ENCODE measurements around the gene ATG2A. TPM values are rescaled to one million over a fixed set of nuclear protein-coding genes. Genes with fewer than 3 reads are reported as not detected.

ATG2A gene
- total RNA-seq, 2 donors from 2014 or later = 30.6 to 32.8 TPM

DNA sequence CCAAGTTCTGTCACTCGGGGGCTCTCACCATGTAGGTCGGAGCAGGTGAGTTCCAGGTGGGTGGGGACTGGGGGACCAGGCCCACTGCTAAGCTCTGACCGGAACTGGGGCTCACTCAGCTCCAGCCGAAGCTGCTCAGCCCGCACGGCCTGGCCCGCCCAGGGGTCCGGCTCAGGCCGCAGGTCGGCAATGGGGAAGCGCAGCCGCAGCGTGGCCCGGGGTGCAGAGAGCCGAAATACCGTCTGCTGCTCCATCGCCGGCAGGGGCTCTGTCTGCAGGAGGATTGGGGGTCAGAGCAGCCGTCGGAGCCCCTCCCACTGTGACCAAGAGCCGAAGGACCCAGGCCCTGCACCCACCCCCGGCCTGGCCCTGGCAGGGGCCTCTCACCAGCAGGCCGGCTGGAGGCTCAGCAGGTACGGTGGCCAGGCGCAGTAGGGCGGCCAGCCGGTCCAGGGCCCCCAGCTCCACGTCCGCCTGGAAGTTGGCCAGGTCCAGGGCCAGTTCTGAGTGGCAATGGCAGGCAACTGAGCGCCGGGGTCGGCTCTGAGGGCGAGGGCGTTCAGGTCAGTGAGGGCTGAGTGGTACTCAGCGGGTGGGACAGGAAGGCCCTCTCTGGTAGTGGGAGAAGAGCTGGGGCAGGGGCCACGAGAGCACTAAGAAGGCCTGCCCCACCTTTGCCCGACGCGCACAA is 7.2 kb downstream of the ATG2A start:
- no peak for DNase-seq
- Histone ChIP-seq H3K27ac (no peak overlapping the region), H3K27me3 (no peaks in the 10 kb centered on the region), H3K36me3 (peaks cover 8% of the 10 kb centered on the region), H3K4me1 (no peaks in the 10 kb centered on the region), H3K4me3 (no peak overlapping the region), H3K9ac (ENCODE audit: low read depth in 2 of 2, low read length in 2 of 2) (no peak overlapping the region), H3K9me3 (no peaks in the 10 kb centered on the region)
- TF ChIP-seq, protein P1, sequence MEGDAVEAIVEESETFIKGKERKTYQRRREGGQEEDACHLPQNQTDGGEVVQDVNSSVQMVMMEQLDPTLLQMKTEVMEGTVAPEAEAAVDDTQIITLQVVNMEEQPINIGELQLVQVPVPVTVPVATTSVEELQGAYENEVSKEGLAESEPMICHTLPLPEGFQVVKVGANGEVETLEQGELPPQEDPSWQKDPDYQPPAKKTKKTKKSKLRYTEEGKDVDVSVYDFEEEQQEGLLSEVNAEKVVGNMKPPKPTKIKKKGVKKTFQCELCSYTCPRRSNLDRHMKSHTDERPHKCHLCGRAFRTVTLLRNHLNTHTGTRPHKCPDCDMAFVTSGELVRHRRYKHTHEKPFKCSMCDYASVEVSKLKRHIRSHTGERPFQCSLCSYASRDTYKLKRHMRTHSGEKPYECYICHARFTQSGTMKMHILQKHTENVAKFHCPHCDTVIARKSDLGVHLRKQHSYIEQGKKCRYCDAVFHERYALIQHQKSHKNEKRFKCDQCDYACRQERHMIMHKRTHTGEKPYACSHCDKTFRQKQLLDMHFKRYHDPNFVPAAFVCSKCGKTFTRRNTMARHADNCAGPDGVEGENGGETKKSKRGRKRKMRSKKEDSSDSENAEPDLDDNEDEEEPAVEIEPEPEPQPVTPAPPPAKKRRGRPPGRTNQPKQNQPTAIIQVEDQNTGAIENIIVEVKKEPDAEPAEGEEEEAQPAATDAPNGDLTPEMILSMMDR (IDR thresholded peaks at IDR 0.05) = no peak
- intact Hi-C loops (cut with DNase I) = no loop called here

DNA sequence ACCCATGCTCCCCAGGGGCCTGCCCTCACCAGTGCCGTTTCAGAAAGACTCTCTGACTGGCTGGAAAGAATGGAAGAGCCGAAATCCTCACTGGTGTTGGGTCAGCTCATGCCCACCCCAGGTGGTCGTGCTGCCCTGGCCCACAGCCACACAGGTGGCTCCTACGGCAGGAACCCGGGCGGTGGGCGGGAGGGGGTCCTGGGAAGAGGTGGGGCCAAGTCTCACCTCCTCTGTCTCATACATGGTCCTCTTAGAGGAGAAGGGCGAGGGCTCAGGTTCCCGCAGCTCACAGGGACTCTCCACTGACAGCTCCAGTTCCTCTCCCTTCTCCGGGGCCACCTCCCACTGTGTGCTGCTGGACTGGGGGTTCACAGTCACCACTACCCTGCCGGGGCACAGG is 8.2 kb downstream of the ATG2A start:
- H3K27ac ChIP-seq = no peak overlapping the region
- TF ChIP-seq, protein P1 (IDR thresholded peaks at IDR 0.05) = no peak
- DNase-seq = no peak

DNA sequence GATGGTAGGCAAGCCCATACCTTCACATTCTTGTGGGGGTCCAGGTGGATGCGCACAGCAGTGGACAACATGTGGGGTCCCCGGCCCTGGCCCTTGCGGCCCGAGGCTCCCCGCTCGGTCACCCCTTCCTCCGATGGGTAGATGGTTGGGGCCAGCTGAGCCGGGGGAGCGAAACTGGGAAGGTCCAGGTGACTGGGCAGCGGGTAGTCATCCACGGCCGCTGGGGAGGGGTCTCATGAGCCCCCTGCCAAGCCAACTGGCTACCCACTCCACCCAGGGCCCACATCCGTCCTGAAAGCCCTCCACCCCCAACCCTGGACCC is 10.7 kb downstream of the ATG2A start:
- Histone ChIP-seq H3K27ac (no peak overlapping the region), H3K27me3 (no peaks in the 10 kb centered on the region), H3K36me3 (peaks cover 9% of the 10 kb centered on the region), H3K9me3 (no peaks in the 10 kb centered on the region), H3K4me1 (no peaks in the 10 kb centered on the region), H3K4me3 (no peak overlapping the region), H3K9ac (ENCODE audit: low read depth in 2 of 2, low read length in 2 of 2) (no peak overlapping the region)
- no peak for DNase-seq
- TF ChIP-seq, protein P1 (IDR thresholded peaks at IDR 0.05) = no peak
- intact Hi-C loops (cut with DNase I) = no loop called here

More for the DNA sequence above, 8.2 kb downstream of the ATG2A start:
- H3K9ac ChIP-seq (ENCODE audit: low read depth in 2 of 2, low read length in 2 of 2) = no peak overlapping the region
- intact Hi-C loops (cut with DNase I) = no loop called here
- H3K4me3 ChIP-seq = no peak overlapping the region
- no peaks in the 10 kb centered on the region for H3K27me3 ChIP-seq
- no peaks in the 10 kb centered on the region for H3K4me1 ChIP-seq
- H3K36me3 ChIP-seq = peaks cover 9% of the 10 kb centered on the region
- H3K9me3 ChIP-seq = no peaks in the 10 kb centered on the region

DNA sequence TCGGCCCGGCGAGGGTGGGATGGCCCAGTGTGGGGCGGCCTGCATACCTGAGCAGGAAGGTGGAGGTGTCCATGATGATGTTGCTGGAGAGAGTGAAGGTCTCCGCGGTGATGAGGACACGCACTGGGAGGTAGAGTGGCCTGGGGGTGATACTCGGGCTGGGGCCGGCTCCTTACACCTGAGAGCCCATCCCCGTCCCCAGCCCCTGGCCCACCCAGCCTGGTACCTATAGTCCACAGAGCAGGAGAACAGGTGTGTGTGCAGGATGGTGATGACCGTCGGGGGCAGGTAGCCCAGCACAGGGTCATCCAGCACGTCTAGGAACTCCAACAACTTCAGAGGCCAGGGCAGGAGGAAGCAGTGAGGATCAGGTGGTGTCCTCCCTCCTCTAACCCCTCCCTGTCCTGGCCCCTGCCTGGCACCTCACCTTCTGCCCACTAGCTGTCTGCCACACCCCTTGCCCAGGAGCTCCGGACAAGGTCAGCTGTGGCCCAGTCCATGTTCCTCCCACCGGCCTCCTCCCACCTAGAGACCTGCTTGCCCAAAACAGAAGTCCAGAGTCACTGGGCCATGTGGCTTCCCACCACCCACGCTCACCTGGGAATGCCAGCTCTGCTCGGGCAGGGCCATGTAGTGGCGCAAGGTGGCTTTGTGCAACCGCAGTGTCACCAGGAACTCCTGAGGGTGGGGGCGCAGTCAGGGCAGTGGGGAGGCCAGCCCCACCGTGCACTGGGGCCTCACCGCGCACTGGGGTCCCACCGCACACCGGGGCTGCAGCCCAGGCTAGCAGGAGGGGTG is 11.3 kb downstream of the ATG2A start:
- TF ChIP-seq, protein P1 (IDR thresholded peaks at IDR 0.05) = no peak
- Histone ChIP-seq H3K4me3 (no peak overlapping the region), H3K27ac (no peak overlapping the region), H3K4me1 (no peaks in the 10 kb centered on the region), H3K9me3 (no peaks in the 10 kb centered on the region), H3K27me3 (no peaks in the 10 kb centered on the region), H3K9ac (ENCODE audit: low read depth in 2 of 2, low read length in 2 of 2) (no peak overlapping the region), H3K36me3 (peaks cover 9% of the 10 kb centered on the region)
- intact Hi-C loops (cut with DNase I) = no loop called here
- DNase-seq = no peak

DNA sequence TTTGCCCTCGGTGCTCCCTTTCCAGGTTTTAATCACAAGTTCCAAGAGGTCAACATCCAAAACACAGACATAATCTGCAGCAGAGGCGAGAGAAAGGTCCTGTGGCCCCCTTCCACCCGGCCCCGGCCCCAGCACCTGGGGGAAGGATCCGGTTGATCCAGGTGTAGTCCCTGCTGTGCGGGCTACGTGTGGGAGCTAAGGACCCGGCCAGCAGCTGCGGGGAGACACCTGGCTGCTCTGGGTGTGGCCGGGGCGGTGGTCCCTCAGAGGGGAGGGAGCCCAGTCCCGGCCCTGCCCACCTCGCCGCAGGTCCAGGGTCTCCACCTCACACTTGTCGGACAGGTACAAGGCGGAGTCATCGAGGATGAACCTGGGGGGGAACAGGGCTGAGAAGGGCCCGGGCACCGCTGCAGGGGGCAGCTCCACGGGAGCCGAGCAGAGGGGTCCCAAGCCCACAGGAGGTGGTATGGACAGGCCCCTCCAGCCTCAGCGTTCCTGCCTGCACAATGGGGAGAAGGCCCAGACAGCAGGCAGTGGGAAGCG is 13.6 kb downstream of the ATG2A start:
- no peak for DNase-seq
- TF ChIP-seq, protein P1 (IDR thresholded peaks at IDR 0.05) = no peak
- Histone ChIP-seq H3K27ac (no peak overlapping the region), H3K4me1 (no peaks in the 10 kb centered on the region), H3K9ac (ENCODE audit: low read depth in 2 of 2, low read length in 2 of 2) (no peak overlapping the region), H3K27me3 (no peaks in the 10 kb centered on the region), H3K36me3 (peaks cover 5% of the 10 kb centered on the region), H3K4me3 (no peak overlapping the region), H3K9me3 (no peaks in the 10 kb centered on the region)
- intact Hi-C loops (cut with DNase I) = no loop called here
